Measurements from ENCODE around the gene PIAS1. TPM values are rescaled to one million over a fixed set of nuclear protein-coding genes. Genes with fewer than 3 reads are reported as not detected.

The PIAS1 gene
- total and polyA plus RNA-seq, 2 donors (not counting 3 experiments of a cell fraction or from before 2014, with no cell fraction given): 23.7 to 24.2 TPM

GRCh38 chr15:68080783-68081182 lies 26.7 kb downstream of the PIAS1 start:
- no peaks in the 10 kb centered on the region for H3K9me3 ChIP-seq (replicated peaks; ENCODE audit: control insufficient read depth, insufficient read depth, low read length)
- H3K9ac ChIP-seq (replicated peaks; ENCODE audit: extremely low read depth, insufficient read depth, low read length): no peak overlapping the region
- no peak overlapping the region for H2AFZ ChIP-seq (ENCODE audit: low read depth, low read length)
- no peaks in the 10 kb centered on the region for H3K36me3 ChIP-seq (ENCODE audit: control insufficient read depth in 2 of 2, extremely low read depth in 1 of 2, insufficient read depth in 2 of 2, low read length in 2 of 2)
- ChIA-PET POLR2A (no interaction called here), CTCF (no interaction called here)
- DNase-seq (ENCODE audit: low read depth, low spot score): no peak
- BruUV-seq (replicated peaks): no TSS peak
- no peak overlapping the region for H3K4me2 ChIP-seq (ENCODE audit: insufficient read depth, low read length)
- TF ChIP-seq MAX (IDR thresholded peaks at IDR 0.05; ENCODE audit: insufficient read depth, insufficient read length): no peak
- TF ChIP-seq EZH2 (IDR thresholded peaks at IDR 0.05; ENCODE audit: borderline replicate concordance, low read depth, low read length, severe bottlenecking): no peak
- no peak for TF ChIP-seq MYC (IDR thresholded peaks at IDR 0.05; ENCODE audit: low read depth, low read length)
- no peak for TF ChIP-seq POLR2AphosphoS5 (IDR thresholded peaks at IDR 0.05; ENCODE audit: insufficient read depth, low read depth, low read length)
- no peak for TF ChIP-seq JUN (IDR thresholded peaks at IDR 0.05; ENCODE audit: borderline replicate concordance, insufficient read depth, insufficient read length, low read depth)
- no peak for TF ChIP-seq CTCF (IDR thresholded peaks at IDR 0.05; ENCODE audit: extremely low read depth in 1 of 2, insufficient read depth in 1 of 2, low read depth in 1 of 2, low read length in 2 of 2)
- TF ChIP-seq FOS (IDR thresholded peaks at IDR 0.05; ENCODE audit: borderline replicate concordance, insufficient read depth, low read length): no peak
- TF ChIP-seq GATA2 (IDR thresholded peaks at IDR 0.05; ENCODE audit: insufficient read depth, insufficient read length, low read depth, low read length): no peak
- no peak for TF ChIP-seq POLR2A (IDR thresholded peaks at IDR 0.05; ENCODE audit: low read depth, low read length)
- H3K79me2 ChIP-seq (ENCODE audit: control insufficient read depth, insufficient read depth, low read length): peaks cover 94% of the 10 kb centered on the region
- no peak overlapping the region for H3K27ac ChIP-seq (ENCODE audit: insufficient read depth, low read depth, low read length)
- no peaks in the 10 kb centered on the region for H3K9me1 ChIP-seq (replicated peaks; ENCODE audit: control insufficient read depth, extremely low read depth, insufficient read depth, low read length)
- H4K20me1 ChIP-seq (replicated peaks; ENCODE audit: control insufficient read depth, extremely low read depth, insufficient read depth, low read length): peaks cover 23% of the 10 kb centered on the region
- FAIRE-seq: no peak
- H3K4me3 ChIP-seq (replicated peaks in 1 of 3; ENCODE audit: insufficient read depth in 1 of 3, low read depth in 1 of 3, low read length in 3 of 3): no peak overlapping the region
- H3K27me3 ChIP-seq (ENCODE audit: control insufficient read depth in 2 of 2, insufficient read depth in 2 of 2, low read length in 2 of 2): no peaks in the 10 kb centered on the region
- H3K4me1 ChIP-seq (ENCODE audit: control insufficient read depth, extremely low read depth, insufficient read depth, low read length): peaks cover 4% of the 10 kb centered on the region
- intact Hi-C loops (cut with micrococcal nuclease) (no loop called here), dilution Hi-C loops (cut with MboI; ENCODE audit: extremely low pct_ligation_motif_present, low sequenced_read_pairs) (no loop called here)

Measured in endothelial cell of umbilical vein (primary cell).